ENCODE measurements around the gene KLC3. TPM values are rescaled to one million over a fixed set of nuclear protein-coding genes. Genes with fewer than 3 reads are reported as not detected.

KLC3 gene
- total RNA-seq, 1 experiment from 2014 or later: 0.49 TPM

GRCh38 chr19:45342911-45343310 lies 2.4 kb downstream of the KLC3 start:
- peaks cover 2% of the 10 kb centered on the region; the same call in 1 of the 2 replicates for H3K36me3 ChIP-seq (ENCODE audit: control insufficient read depth, insufficient read depth, low read length)
- no peak for DNase-seq (ENCODE audit: low read depth, low spot score)
- ChIA-PET CTCF (no interaction called here), POLR2A (no interaction called here)
- intact Hi-C loops (cut with micrococcal nuclease; ENCODE audit: unreplicated experiment): no loop called here
- H3K27ac ChIP-seq (ENCODE audit: low read length): no peak overlapping the region
- no peaks in the 10 kb centered on the region for H3K27me3 ChIP-seq (ENCODE audit: control insufficient read depth, insufficient read depth, low read length)
- no TSS peak for BruUV-seq (replicated peaks)
- no peaks in the 10 kb centered on the region for H3K4me1 ChIP-seq (ENCODE audit: control insufficient read depth, insufficient read depth, low read length)
- no peaks in the 10 kb centered on the region for H3K9me3 ChIP-seq (ENCODE audit: control insufficient read depth, insufficient read depth, low read depth, low read length)
- ATAC-seq: no peak
- TF ChIP-seq POLR2AphosphoS5 (IDR thresholded peaks at IDR 0.05; ENCODE audit: low read depth, low read length): no peak
- TF ChIP-seq REST (IDR thresholded peaks at IDR 0.05; ENCODE audit: insufficient read depth in 1 of 2, low read depth in 2 of 2, low read length in 1 of 2): no peak
- no peak for TF ChIP-seq TCF7L2 (IDR thresholded peaks at IDR 0.05; ENCODE audit: low read depth, low read length)
- in situ Hi-C loops (cut with HindIII; ENCODE audit: low pct_unique_long_range_greater_than_20kb, low sequenced_read_pairs): no loop called here
- no peak overlapping the region for H3K4me3 ChIP-seq (ENCODE audit: low read depth in 2 of 2, low read length in 2 of 2)

GRCh38 chr19:45344621-45345505 lies 4.3 kb downstream of the KLC3 start:
- BruUV-seq (replicated peaks): no TSS peak
- Histone ChIP-seq H3K27ac (ENCODE audit: low read length) (no peak overlapping the region), H3K4me1 (ENCODE audit: control insufficient read depth, insufficient read depth, low read length) (no peaks in the 10 kb centered on the region), H3K27me3 (ENCODE audit: control insufficient read depth, insufficient read depth, low read length) (no peaks in the 10 kb centered on the region), H3K9me3 (ENCODE audit: control insufficient read depth, insufficient read depth, low read depth, low read length) (no peaks in the 10 kb centered on the region), H3K4me3 (ENCODE audit: low read depth in 2 of 2, low read length in 2 of 2) (no peak overlapping the region), H3K36me3 (ENCODE audit: control insufficient read depth, insufficient read depth, low read length) (peaks cover 2% of the 10 kb centered on the region; the same call in 1 of the 2 replicates)
- intact Hi-C loops (cut with micrococcal nuclease; ENCODE audit: unreplicated experiment): no loop called here
- ATAC-seq: no peak
- in situ Hi-C loops (cut with HindIII; ENCODE audit: low pct_unique_long_range_greater_than_20kb, low sequenced_read_pairs): no loop called here
- CTCF ChIA-PET: no interaction called here
- TF ChIP-seq CTCF (IDR thresholded peaks at IDR 0.05) (no peak), TCF7L2 (IDR thresholded peaks at IDR 0.05; ENCODE audit: low read depth, low read length) (no peak), POLR2AphosphoS5 (IDR thresholded peaks at IDR 0.05; ENCODE audit: low read depth, low read length) (no peak), REST (IDR thresholded peaks at IDR 0.05; ENCODE audit: insufficient read depth in 1 of 2, low read depth in 2 of 2, low read length in 1 of 2) (no peak), SIN3A (IDR thresholded peaks at IDR 0.05; ENCODE audit: borderline replicate concordance, insufficient read depth, low read depth, low read length) (no peak)
- POLR2A ChIA-PET: interaction anchor here (0.6 kb wide), 2 partner anchors 9 to 26 kb away, joined by 3 read pairs; partner anchors contain the start of gene ERCC2
- DNase-seq (ENCODE audit: low read depth, low spot score): no peak

All from Panc1 (cell line).